Thyroid gland (tissue), 4 donors: ENCODE data around the gene TRAF3IP1. TPM values are rescaled to one million over a fixed set of nuclear protein-coding genes. Genes with fewer than 3 reads are reported as not detected.
"Not testable (repeated sequence)": the region's sequence is repeated elsewhere in the genome, so short reads cannot be mapped to it uniquely, and the experiment has no call there.

ENCODE experiments used
- DNase-seq, 2 donors: peaks; one replicate each; pipeline ENCODE4 v3.0.0-alpha.2; 2019
- H3K27ac ChIP-seq, 3 donors: fragments of 200-600 bp; sonication (generic); 1 replicate in 2 of 3; 2 replicates in 1 of 3; pipeline ENCODE4 v1.5.1; 2016 to 2019; ENCODE audit warnings: mild to moderate bottlenecking in 1 of 3, moderate library complexity in 1 of 3
- H3K27me3 ChIP-seq: fragments of 200-600 bp; sonication (generic); one replicate; pipeline ENCODE4 v1.5.1; 2019
- H3K36me3 ChIP-seq, 2 donors: fragments of 200-600 bp; sonication (generic); one replicate each; pipeline ENCODE4 v1.5.1; 2016 to 2019
- H3K4me1 ChIP-seq, 2 donors: fragments of 200-600 bp; sonication (generic); one replicate each; pipeline ENCODE4 v1.5.1; 2017 to 2019
- H3K4me3 ChIP-seq, 3 donors: fragments of 200-600 bp; sonication (generic); replicated peaks in 1 of 3; 1 replicate in 2 of 3; 2 replicates in 1 of 3; pipeline ENCODE4 v1.5.1; 2016; ENCODE audit warnings: mild to moderate bottlenecking in 1 of 3
- H3K9me3 ChIP-seq: fragments of 200-600 bp; sonication (generic); one replicate; pipeline ENCODE4 v1.5.1; 2017
- CTCF ChIP-seq, 6 experiments: fragments of 200-600 bp in 3 of 6; fragments of 450-650 bp in 3 of 6; sonication (generic) in 3 of 6; IDR thresholded peaks; one replicate each; pipeline ENCODE4 v1.5.1; 2016 to 2019; ENCODE audit warnings: antibody characterized with exemption in 6 of 6, mild to moderate bottlenecking in 2 of 6, inconsistent platforms in 1 of 6, moderate library complexity in 1 of 6
- POLR2A ChIP-seq, 2 donors: fragments of 450-650 bp; IDR thresholded peaks; one replicate each; pipeline ENCODE4 v1.6.1; 2017; ENCODE audit warnings: antibody characterized with exemption in 2 of 2, mild to moderate bottlenecking in 2 of 2, moderate library complexity in 1 of 2
- WGBS, 2 donors: methylation state at CpG; one replicate each; pipeline ENCODE4 v1.1.5; 2017; 5-methylcytosine and 5-hydroxymethylcytosine counted together
- intact Hi-C: fragments of 100-400 bp; cut with DNase I; formaldehyde crosslinking; loops from one replicate; pipeline ENCODE4 v1.15.1; 2023
- total RNA-seq, 4 donors: library from RNA; depleted of rRNA; stranded (reverse); fragments of >200 nt; gene quantifications; one replicate each; pipeline ENCODE4 v1.2.3, GENCODE V29; 2016

TRAF3IP1 gene
- total RNA-seq, 4 donors from 2014 or later = 19.5 to 24.7 (median 22.2) TPM

GRCh38 chr2:238370823-238371372 lies 50.6 kb downstream of the TRAF3IP1 start:
- Histone ChIP-seq H3K4me1 (no peaks in the 10 kb centered on the region), H3K4me3 (no peak overlapping the region), H3K9me3 (no peaks in the 10 kb centered on the region), H3K36me3 (no peaks in the 10 kb centered on the region), H3K27me3 (no peaks in the 10 kb centered on the region), H3K27ac (peak overlapping the region in 1 of 3 donors; percentile 24)
- TF ChIP-seq CTCF (IDR thresholded peaks at IDR 0.05) (peak; percentile 37 to 90 (median 75)), POLR2A (IDR thresholded peaks at IDR 0.05) (no peak)
- peak; percentile 68 to 76 for DNase-seq
- intact Hi-C loops = loop anchor here (5.0 kb wide), 1 partner anchor 86 kb away; no protein-coding TSS in a partner anchor
- 27 to 35% methylated on average over 10 of the region's 10 CpGs for WGBS, 2 donors

- H3K27ac ChIP-seq, H3K27me3 ChIP-seq, DNase-seq, H3K4me3 ChIP-seq, H3K36me3 ChIP-seq, H3K4me1 ChIP-seq, H3K9me3 ChIP-seq: not testable (repeated sequence)
- WGBS, 2 donors = 99 to 100% methylated on average over 3 of the region's 3 CpGs
- intact Hi-C loops = loop anchor here (5.0 kb wide), 1 partner anchor 85 kb away; no protein-coding TSS in a partner anchor
Observed at GRCh38 chr2:238372277-238372676, 52.0 kb downstream of the TRAF3IP1 start.

- H3K9me3 ChIP-seq = no peaks in the 10 kb centered on the region
- TF ChIP-seq CTCF (IDR thresholded peaks at IDR 0.05) (no peak), POLR2A (IDR thresholded peaks at IDR 0.05) (no peak)
- H3K27me3 ChIP-seq = no peaks in the 10 kb centered on the region
- no peak for DNase-seq
- no peak overlapping the region for H3K4me3 ChIP-seq
- 90 to 91% methylated on average over 8 of the region's 8 CpGs for WGBS, 2 donors
- peaks cover 18 to 23% of the 10 kb centered on the region in 2 donors for H3K4me1 ChIP-seq
- no peaks in the 10 kb centered on the region for H3K36me3 ChIP-seq
- intact Hi-C loops = no loop called here
- H3K27ac ChIP-seq = no peak overlapping the region
Observed at GRCh38 chr2:238376884-238377391, 56.6 kb downstream of the TRAF3IP1 start.

- Histone ChIP-seq H3K4me1 (peaks cover 18 to 23% of the 10 kb centered on the region in 2 donors), H3K27me3 (no peaks in the 10 kb centered on the region), H3K27ac (no peak overlapping the region), H3K9me3 (no peaks in the 10 kb centered on the region), H3K36me3 (no peaks in the 10 kb centered on the region), H3K4me3 (no peak overlapping the region)
- TF ChIP-seq POLR2A (IDR thresholded peaks at IDR 0.05) (no peak), CTCF (IDR thresholded peaks at IDR 0.05) (no peak)
- intact Hi-C loops = no loop called here
- no peak for DNase-seq
- WGBS, 2 donors = 93 to 94% methylated on average over 9 to 11 of the region's 11 CpGs
Observed at GRCh38 chr2:238378230-238379095, 58.1 kb downstream of the TRAF3IP1 start.

- no peak overlapping the region for H3K27ac ChIP-seq
- WGBS, 2 donors = 88% methylated on average over 15 of the region's 15 CpGs
- no peak overlapping the region for H3K4me3 ChIP-seq
- no peak for TF ChIP-seq CTCF (IDR thresholded peaks at IDR 0.05)
- TF ChIP-seq POLR2A (IDR thresholded peaks at IDR 0.05) = no peak
- no peaks in the 10 kb centered on the region for H3K36me3 ChIP-seq
- intact Hi-C loops = no loop called here
- DNase-seq = no peak
- H3K27me3 ChIP-seq = no peaks in the 10 kb centered on the region
- H3K9me3 ChIP-seq = no peaks in the 10 kb centered on the region
- H3K4me1 ChIP-seq = peaks cover 18 to 23% of the 10 kb centered on the region in 2 donors
Observed at GRCh38 chr2:238379096-238379810, 58.9 kb downstream of the TRAF3IP1 start.
